HepG2 (cell line): ENCODE results near the gene SRXN1. TPM values are rescaled to one million over a fixed set of nuclear protein-coding genes. Genes with fewer than 3 reads are reported as not detected.

Source experiments
- ATAC-seq: fragments of 200-7000 bp; cut with Tn5 transposase; 3 replicates; pipeline ENCODE4 v1.9.1; 2020; ENCODE audit warnings: mild to moderate bottlenecking, moderate library complexity
- BruUV-seq: library from RNA; stranded (reverse); fragments of 400-500 nt; replicated peaks from 2 replicates; lab custom pipeline; 2021; lab: Mats Ljungman, UMichigan
- CTCF ChIA-PET: fragments of 300-600 bp; formaldehyde crosslinking; extraction: SDS; loops from one replicate; lab custom pipeline; 2021; ENCODE audit warnings: low total read pairs, inconsistent platforms, low intra/inter-chr PET ratio; lab: Yijun Ruan, JAX
- POLR2A ChIA-PET: fragments of 350-600 bp; sonication (Branson Sonifier 250); formaldehyde crosslinking; loops from one replicate; lab custom pipeline; 2020; ENCODE audit warnings: antibody characterized with exemption, inconsistent platforms; lab: Yijun Ruan, JAX
- DNase-seq: peaks from one replicate; pipeline ENCODE4 v3.0.0-alpha.2; 2015; ENCODE audit warnings: low spot score
- FAIRE-seq: peaks from 3 replicates; lab custom pipeline; 2011; peaks lifted over from hg19 to GRCh38; lab: Jason Lieb, UNC
- H2AFZ ChIP-seq: one replicate; pipeline ENCODE4 v1.6.1; 2011; ENCODE audit warnings: low read length, inconsistent platforms
- H3K27ac ChIP-seq: fragments of 300-600 bp; 3 replicates; pipeline ENCODE4 v1.8.0; 2011; ENCODE audit warnings: mixed run types, mild to moderate bottlenecking, mixed read lengths, low read length, inconsistent platforms; ENCODE audit not compliant: insufficient read depth; ENCODE audit errors: extremely low read length
- H3K27me3 ChIP-seq, 2 experiments: fragments of 200-600 bp in 1 of 2; 2 replicates in 1 of 2; 3 replicates in 1 of 2; pipeline versions ENCODE4 v1.6.0 to v1.8.0; 2011; ENCODE audit warnings: low read length in 2 of 2, mild to moderate bottlenecking in 2 of 2, moderate library complexity in 2 of 2, inconsistent platforms in 1 of 2; ENCODE audit not compliant: insufficient read depth in 2 of 2, control insufficient read depth in 1 of 2
- H3K36me3 ChIP-seq, 2 experiments: fragments of 200-600 bp in 1 of 2; replicated peaks in 1 of 2; 2 replicates in 1 of 2; 3 replicates in 1 of 2; pipeline versions ENCODE4 v1.5.1 to v1.8.0; 2011; ENCODE audit warnings: low read length in 2 of 2, inconsistent platforms in 1 of 2; ENCODE audit not compliant: insufficient read depth in 2 of 2, control insufficient read depth in 1 of 2
- H3K4me1 ChIP-seq: 2 replicates; pipeline ENCODE4 v1.5.1; 2012; ENCODE audit warnings: low read length, inconsistent platforms; ENCODE audit not compliant: insufficient read depth
- H3K4me2 ChIP-seq: 2 replicates; pipeline ENCODE4 v1.6.0; 2011; ENCODE audit warnings: low read depth, low read length, inconsistent platforms
- H3K4me3 ChIP-seq, 3 experiments: fragments of 200-600 bp in 1 of 3; sonication (generic), shearing (Covaris generic) in 1 of 3; replicated peaks in 1 of 3; 2 replicates each; pipeline ENCODE4 v1.5.1; 2011 to 2016; ENCODE audit warnings: low read length in 3 of 3, inconsistent platforms in 2 of 3, low read depth in 2 of 3, mild to moderate bottlenecking in 2 of 3, control low read depth in 1 of 3, mixed read lengths in 1 of 3; ENCODE audit not compliant: insufficient read depth in 1 of 3
- H3K79me2 ChIP-seq: one replicate; pipeline ENCODE4 v1.6.1; 2011; ENCODE audit warnings: low read length, inconsistent platforms; ENCODE audit not compliant: insufficient read depth
- H3K9ac ChIP-seq: 2 replicates; pipeline ENCODE4 v1.6.0; 2011; ENCODE audit warnings: mild to moderate bottlenecking, low read depth, low read length, inconsistent platforms; ENCODE audit not compliant: insufficient read depth
- H3K9me3 ChIP-seq: 2 replicates; pipeline ENCODE4 v1.5.1; 2012; ENCODE audit warnings: mild to moderate bottlenecking, low read length
- H4K20me1 ChIP-seq: 2 replicates; pipeline ENCODE4 v1.6.0; 2011; ENCODE audit warnings: inconsistent platforms, mild to moderate bottlenecking, low read length, moderate library complexity; ENCODE audit not compliant: insufficient read depth
- NRL ChIP-seq: sonication (generic); formaldehyde crosslinking; IDR thresholded peaks from 2 replicates; pipeline ENCODE4 v1.5.0; 2020; ENCODE audit warnings: missing genetic modification reagents, mild to moderate bottlenecking, moderate library complexity, borderline replicate concordance
- RBAK ChIP-seq: sonication (generic); formaldehyde crosslinking; IDR thresholded peaks from 2 replicates; pipeline ENCODE4 v1.5.1; 2020; ENCODE audit warnings: mild to moderate bottlenecking, missing genetic modification reagents
- TBX2 ChIP-seq: sonication (generic); formaldehyde crosslinking; IDR thresholded peaks from 2 replicates; pipeline ENCODE4 v1.5.0; 2020; ENCODE audit warnings: missing genetic modification reagents, mild to moderate bottlenecking, borderline replicate concordance
- ZBTB26 ChIP-seq: IDR thresholded peaks from 2 replicates; pipeline ENCODE4 v1.6.1; 2016; ENCODE audit warnings: missing compliant biosample characterization, missing genetic modification reagents, borderline replicate concordance
- ZKSCAN1 ChIP-seq: fragments of 150-350 bp; IDR thresholded peaks from 2 replicates; pipeline ENCODE4 v1.6.1; 2014; ENCODE audit warnings: low read length
- ZMYM3 ChIP-seq: sonication (generic); formaldehyde crosslinking; IDR thresholded peaks from 2 replicates; pipeline ENCODE4 v1.5.1; 2020; ENCODE audit warnings: mild to moderate bottlenecking, missing genetic modification reagents
- WGBS: methylation state at CpG from one replicate; pipeline ENCODE4 v1.1.6; 2017; ENCODE audit warnings: low lambda C conversion rate; 5-methylcytosine and 5-hydroxymethylcytosine counted together
- in situ Hi-C: cut with HindIII; loops from 2 replicates; pipeline ENCODE4 v1.10.0; 2017; ENCODE audit warnings: low pct_unique_long_range_greater_than_20kb; ENCODE audit not compliant: extremely low pct_ligation_motif_present
- intact Hi-C: fragments of 100-400 bp; cut with micrococcal nuclease; formaldehyde crosslinking; loops from one replicate; pipeline ENCODE4 v1.10.0; 2022; ENCODE audit not compliant: unreplicated experiment
- polyA plus RNA-seq, 8 experiments: library from polyadenylated mRNA; depleted of rRNA in 3 of 8; stranded (reverse) in 7 of 8; unstranded in 1 of 8; fragments of >200 nt; fragmentation: Illumina TruSeq in 4 of 8; extraction: Trizol in 4 of 8; gene quantifications; 2 replicates each; pipeline versions ENCODE4 v1.2.1 to v1.2.3, GENCODE V29; 2011 to 2016; ENCODE audit warnings: low read depth in 4 of 8, missing spikeins in 1 of 8, mixed read lengths in 1 of 8; ENCODE audit not compliant: insufficient read depth in 1 of 8
- total RNA-seq, 5 experiments: library from RNA; depleted of rRNA; stranded (reverse); fragments of >200 nt; fragmentation: Illumina TruSeq; extraction: Trizol; gene quantifications; 2 replicates each; pipeline ENCODE4 v1.2.3, GENCODE V29; 2016; ENCODE audit warnings: low read depth in 1 of 5

Gene SRXN1
- total and polyA plus RNA-seq, 2 of the 13 experiments (the other 11 are each of a cell fraction or from before 2014, with no cell fraction given), result 29.9 to 87.7 TPM

GRCh38 chr20:621125-621756 is 31.8 kb downstream of the SRXN1 start (continued):
- 0 out of 2 replicates have a peak, but pooled peaks have one; percentile 5 for TF ChIP-seq TBX2 (CRISPR knock-in tag)
- TF ChIP-seq ZBTB26, result no peak
- no peak for TF ChIP-seq ZMYM3 (CRISPR knock-in tag)
- no peak for TF ChIP-seq RBAK (CRISPR knock-in tag)

- Histone ChIP-seq H3K36me3 (no peaks in the 10 kb centered on the region), H3K79me2 (no peaks in the 10 kb centered on the region), H3K4me3 (no peak overlapping the region), H3K9ac (no peak overlapping the region), H3K4me2 (no peak overlapping the region), H4K20me1 (no peaks in the 10 kb centered on the region), H3K9me3 (peaks cover 5% of the 10 kb centered on the region; the same call in 1 of the 2 replicates), H3K27me3 (peaks cover 0 to 38% of the 10 kb centered on the region in 2 experiments; a peak in 3 of 5 replicates), H3K27ac (no peak overlapping the region), H2AFZ (no peak overlapping the region), H3K4me1 (peaks cover 6% of the 10 kb centered on the region)
- intact Hi-C loops, result no loop called here
- no TSS peak for BruUV-seq
- FAIRE-seq (no peak), ATAC-seq (no peak), DNase-seq (no peak)
- TF ChIP-seq NRL (CRISPR knock-in tag) (no peak), ZKSCAN1 (0 out of 2 replicates have a peak, but pooled peaks have one; percentile 36)
- POLR2A ChIA-PET, result no interaction called here
- CTCF ChIA-PET, result no interaction called here
- in situ Hi-C loops, result no loop called here
- 10% methylated on average over 7 of the region's 7 CpGs for WGBS
Observed at GRCh38 chr20:620246-620645, 32.8 kb downstream of the SRXN1 start.
